HG03378 (cell line): ENCODE measurements around the gene CDH6.
"Not testable (repeated sequence)": the region's sequence is repeated elsewhere in the genome, so short reads cannot be mapped to it uniquely, and the experiment has no call there.

Experiments used
- ATAC-seq: cut with Tn5 transposase; IDR thresholded peaks from one replicate; pipeline ENCODE4 v1.9.1; 2021; ENCODE audit warnings: mild to moderate bottlenecking, moderate library complexity; ENCODE audit not compliant: unreplicated experiment

The CDH6 gene

DNA sequence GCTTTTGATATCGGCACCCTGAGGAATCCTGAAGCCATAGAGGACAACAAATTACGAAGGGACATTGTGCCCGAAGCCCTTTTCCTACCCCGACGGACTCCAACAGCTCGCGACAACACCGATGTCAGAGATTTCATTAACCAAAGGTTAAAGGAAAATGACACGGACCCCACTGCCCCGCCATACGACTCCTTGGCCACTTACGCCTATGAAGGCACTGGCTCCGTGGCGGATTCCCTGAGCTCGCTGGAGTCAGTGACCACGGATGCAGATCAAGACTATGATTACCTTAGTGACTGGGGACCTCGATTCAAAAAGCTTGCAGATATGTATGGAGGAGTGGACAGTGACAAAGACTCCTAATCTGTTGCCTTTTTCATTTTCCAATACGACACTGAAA lies 129.5 kb downstream of the CDH6 start:
- ATAC-seq: no peak

DNA sequence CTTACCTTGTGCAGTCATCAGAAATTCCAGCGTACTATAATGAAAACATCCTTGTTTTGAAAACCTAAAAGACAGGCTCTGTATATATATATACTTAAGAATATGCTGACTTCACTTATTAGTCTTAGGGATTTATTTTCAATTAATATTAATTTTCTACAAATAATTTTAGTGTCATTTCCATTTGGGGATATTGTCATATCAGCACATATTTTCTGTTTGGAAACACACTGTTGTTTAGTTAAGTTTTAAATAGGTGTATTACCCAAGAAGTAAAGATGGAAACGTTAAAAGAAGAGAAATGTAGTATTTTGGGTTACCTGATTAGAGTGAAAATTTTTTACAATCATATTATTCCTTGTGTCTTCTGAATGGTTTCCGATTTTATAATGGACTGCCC lies 131.4 kb downstream of the CDH6 start:
- no peak for ATAC-seq

GRCh38 chr5:31328040-31328733 lies 134.7 kb downstream of the CDH6 start:
- no peak for ATAC-seq

DNA sequence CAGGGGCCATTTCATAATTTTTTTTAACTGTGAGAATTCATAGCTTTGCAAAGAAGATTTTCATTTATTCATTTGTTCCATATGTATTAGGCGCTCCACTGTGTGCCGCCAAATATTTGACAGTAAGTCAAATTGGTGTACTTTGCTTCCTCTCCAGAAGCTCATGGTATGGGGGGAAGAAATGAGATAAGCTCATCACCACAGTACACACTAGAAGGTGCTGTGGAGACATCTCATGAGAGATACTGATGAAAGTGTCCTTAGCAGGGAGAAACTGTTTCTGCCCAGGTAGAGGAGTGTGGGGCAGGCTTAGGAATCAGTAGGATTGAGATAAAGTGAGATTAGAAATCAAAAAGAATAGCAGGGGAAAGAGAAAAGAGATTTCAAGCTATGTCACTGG lies 136.2 kb downstream of the CDH6 start:
- ATAC-seq: no peak

GRCh38 chr5:31332160-31332559 lies 138.7 kb downstream of the CDH6 start:
- no peak for ATAC-seq

- no peak for ATAC-seq
Observed at GRCh38 chr5:31333475-31333874, 140.0 kb downstream of the CDH6 start.

GRCh38 chr5:31334061-31334860 lies 140.8 kb downstream of the CDH6 start:
- no peak for ATAC-seq

DNA sequence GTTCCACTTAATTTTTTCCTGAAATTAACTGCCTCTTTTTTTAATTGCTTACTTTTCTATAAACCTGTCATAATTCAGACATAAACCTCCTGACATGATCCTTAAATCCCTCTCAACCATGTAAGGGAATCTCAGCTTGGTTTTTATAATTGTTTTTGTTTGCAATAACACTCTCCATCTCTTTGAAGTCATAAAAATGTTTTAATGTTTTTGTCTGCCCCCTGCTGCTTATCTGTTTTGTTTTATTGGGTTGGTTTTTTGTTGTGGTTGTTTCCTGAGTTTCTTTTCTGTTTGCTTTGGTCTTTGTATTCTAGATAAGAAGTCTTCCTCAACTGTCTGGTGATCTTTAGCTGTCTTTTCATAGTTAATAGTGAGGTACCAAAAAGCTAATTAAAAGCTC lies 142.0 kb downstream of the CDH6 start:
- no peak for ATAC-seq

- ATAC-seq: no peak
Observed at GRCh38 chr5:31343946-31344345, 150.5 kb downstream of the CDH6 start.

DNA sequence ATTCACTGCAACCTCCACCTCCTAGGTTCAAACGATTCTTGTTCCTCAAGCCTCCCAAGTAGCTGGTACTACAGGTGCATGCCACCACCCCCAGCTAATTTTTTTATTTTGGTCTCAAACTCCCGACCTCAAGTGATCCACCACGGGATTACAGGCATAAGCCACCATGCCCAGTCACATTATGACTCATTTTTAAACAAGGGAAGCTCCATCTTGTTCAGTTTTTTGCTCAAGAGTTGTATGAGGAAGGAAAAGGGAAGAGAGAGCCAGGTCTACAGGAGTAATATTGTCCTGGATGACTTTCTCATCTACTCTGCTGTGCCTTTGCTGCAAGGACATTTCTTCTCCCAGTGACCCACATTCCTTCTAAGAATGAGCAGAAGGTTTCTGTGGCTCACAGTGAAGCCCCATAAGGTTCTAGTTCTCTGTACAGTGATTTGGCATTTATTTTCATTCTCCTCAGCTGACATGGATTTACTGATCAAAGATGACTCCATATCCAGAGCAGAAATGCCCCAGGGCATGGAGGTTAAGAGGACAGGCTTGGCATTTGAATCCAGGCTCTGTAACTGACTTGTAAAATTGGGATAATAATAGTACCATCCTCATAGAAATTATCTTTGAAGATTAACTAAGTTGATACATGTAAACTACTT lies 153.5 kb downstream of the CDH6 start:
- no peak for ATAC-seq

- ATAC-seq: no peak
Observed at GRCh38 chr5:31347552-31347905, 154.0 kb downstream of the CDH6 start.

GRCh38 chr5:31350395-31350794 lies 156.9 kb downstream of the CDH6 start:
- ATAC-seq: no peak

DNA sequence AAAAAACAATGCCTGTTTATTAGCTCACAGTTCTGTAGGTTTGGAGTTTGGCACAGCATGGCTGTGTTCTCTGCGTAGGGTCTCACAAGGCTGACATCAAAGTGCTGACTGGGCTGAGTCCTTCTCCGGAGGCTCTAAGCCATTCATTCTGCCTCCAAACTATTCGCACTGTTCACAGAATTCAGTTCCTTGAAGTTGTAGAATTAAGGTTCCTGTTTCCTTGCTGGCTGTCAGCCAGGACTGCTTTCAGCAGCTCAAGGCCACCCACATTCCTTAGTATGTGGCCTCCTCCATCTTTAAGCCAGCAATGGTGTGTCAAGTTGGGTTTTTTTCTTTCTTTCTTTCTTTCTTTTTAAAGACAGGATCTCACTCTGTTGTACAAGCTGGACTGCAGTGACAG lies 161.9 kb downstream of the CDH6 start:
- no peak for ATAC-seq

DNA sequence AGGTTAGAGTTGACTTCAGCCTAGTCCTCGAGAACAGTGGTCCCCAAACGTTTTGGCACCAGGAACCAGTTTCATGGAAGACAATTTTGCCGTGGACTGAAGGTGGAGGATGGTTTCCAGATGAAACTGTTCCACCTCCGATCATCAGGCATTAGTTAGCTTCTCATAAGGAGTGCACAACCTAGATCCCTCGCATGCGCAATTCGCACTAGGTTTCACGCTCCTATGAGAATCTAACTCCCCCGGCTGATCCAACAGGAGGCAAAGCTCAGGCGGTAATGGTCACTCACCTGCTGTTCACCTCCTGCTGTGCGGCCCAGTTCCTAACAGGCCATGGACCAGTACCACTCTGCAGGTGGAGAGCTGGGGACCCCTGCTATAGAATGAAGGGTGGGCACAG lies 163.6 kb downstream of the CDH6 start:
- no peak for ATAC-seq

- no peak for ATAC-seq
Observed at GRCh38 chr5:31359839-31360238, 166.4 kb downstream of the CDH6 start.

DNA sequence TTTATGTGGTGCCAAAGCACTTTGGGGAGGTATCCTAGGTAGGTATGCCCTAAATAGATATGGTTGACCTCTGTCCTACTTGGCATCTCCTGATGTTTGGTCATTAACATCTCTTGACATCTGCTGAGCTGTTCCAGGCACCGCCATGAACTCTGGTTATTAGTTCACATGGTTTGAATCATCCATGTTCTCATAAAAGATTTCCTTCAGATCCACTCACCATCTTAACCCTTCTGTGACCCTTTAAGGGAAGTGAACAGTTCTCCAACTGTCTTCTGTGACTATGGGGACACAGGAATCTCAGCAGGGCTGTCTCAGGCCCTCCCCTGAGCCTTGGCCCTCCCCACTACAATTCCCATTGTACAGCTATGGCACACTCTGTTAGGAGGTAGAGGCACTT lies 167.7 kb downstream of the CDH6 start:
- ATAC-seq: no peak

DNA sequence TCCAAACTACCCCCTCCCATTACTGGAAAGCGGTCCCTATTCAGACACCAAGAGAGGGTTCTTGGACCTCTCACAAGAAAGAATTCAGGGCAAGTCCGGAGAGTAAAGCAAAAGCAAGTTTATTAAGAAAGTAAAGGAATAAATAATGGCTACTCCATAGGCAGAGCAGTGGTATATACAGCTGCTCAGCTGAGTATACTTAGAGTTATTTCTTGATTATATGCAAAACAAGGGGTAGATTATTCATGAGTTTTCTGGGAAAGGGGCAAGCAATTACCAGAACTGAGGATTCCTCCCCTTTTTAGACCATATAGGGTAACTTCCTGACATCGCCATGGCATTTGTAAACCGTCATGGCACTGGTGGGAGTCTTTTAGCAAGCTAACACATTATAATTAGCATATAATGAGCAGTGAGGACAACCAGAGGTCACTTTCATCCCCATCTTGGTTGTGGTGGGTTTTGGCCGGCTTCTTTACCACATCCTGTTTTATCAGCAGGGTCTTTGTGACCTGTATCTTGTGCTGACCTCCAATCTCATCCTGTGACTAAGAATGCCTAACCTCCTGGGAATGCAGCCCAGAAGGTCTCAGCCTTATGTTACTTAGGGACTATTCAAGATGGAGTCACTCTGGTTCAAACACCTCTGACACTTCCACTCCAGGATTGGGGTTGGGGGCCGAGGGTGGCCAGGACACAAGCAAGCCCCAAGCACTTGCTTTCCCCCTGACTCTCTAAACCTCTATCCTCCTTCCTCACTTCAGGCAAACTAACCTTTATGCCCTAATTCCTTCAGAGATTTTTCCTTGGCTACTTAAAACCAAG lies 168.4 kb downstream of the CDH6 start:
- not testable (repeated sequence) for ATAC-seq

DNA sequence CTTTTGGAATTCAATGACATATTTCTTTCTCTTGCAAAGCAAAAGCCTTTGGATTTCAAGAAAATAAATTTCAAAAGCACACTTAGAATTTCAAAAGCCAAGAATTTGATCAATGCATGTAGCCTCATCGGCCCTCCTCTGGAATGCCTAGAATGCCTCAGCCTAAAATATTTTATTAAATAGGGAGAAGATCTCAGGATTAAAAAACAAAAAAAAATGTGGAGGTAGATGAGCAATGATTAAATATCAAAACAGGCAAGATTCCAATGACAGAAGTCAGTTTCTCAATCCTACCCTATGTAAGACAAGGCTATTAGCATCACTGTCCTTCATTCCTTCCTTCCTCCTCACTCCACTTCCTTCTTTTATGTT lies 169.0 kb downstream of the CDH6 start:
- no peak for ATAC-seq

DNA sequence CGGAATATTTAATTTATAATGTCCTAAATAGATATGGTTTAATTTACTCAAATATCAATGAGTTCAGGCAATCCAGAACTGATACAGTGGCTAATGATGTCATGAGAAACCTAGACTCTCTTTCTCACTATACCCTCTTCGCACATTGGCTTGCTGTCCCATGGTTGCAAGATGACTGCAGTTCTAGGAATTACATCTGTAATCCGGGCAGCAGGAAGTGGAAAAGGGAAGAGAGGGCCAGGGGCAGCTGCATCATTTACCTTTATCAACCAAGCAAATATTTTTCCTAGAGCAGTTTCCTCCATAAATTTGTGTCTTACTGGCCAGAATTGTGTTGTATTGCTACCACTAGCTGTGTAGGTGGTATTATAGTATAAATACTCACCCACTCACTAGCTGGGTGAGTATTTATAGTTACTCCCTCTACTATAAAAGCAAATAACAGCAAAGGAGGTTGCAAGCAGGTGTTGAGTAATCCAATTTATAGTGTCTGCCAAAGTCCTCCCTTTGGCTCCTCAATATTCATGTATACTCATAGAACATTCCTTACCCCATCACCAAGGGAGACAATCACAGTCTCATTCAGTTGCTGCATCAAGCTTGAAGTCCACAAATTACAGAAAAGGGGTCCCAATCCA lies 169.6 kb downstream of the CDH6 start:
- ATAC-seq: no peak

GRCh38 chr5:31364881-31365636 lies 171.6 kb downstream of the CDH6 start:
- no peak for ATAC-seq
